Hepatocyte (in vitro differentiated cells): ENCODE results near the gene STK10. TPM values are rescaled to one million over a fixed set of nuclear protein-coding genes. Genes with fewer than 3 reads are reported as not detected.

Experiments
- DNase-seq: peaks from one replicate; pipeline ENCODE4 v3.0.0-alpha.2; 2016; ENCODE audit warnings: low spot score
- H2AFZ ChIP-seq: fragments of 200-600 bp; sonication (generic); 2 replicates; pipeline ENCODE4 v1.6.0; 2016; ENCODE audit warnings: antibody characterized with exemption, mild to moderate bottlenecking
- H3K27ac ChIP-seq: fragments of 200-600 bp; sonication (generic); 2 replicates; pipeline ENCODE4 v1.5.1; 2016; ENCODE audit warnings: mild to moderate bottlenecking
- H3K27me3 ChIP-seq: fragments of 200-600 bp; sonication (generic); 2 replicates; pipeline ENCODE4 v1.6.1; 2016
- H3K36me3 ChIP-seq: fragments of 200-600 bp; sonication (generic); replicated peaks from 2 replicates; pipeline ENCODE4 v1.5.1; 2016; ENCODE audit warnings: low read depth; ENCODE audit not compliant: insufficient read depth
- H3K4me1 ChIP-seq: fragments of 200-600 bp; sonication (generic); 2 replicates; pipeline ENCODE4 v1.5.1; 2016; ENCODE audit warnings: mild to moderate bottlenecking, moderate library complexity; ENCODE audit not compliant: insufficient read depth
- H3K4me2 ChIP-seq: fragments of 200-600 bp; sonication (generic); 2 replicates; pipeline ENCODE4 v1.6.0; 2016
- H3K4me3 ChIP-seq: fragments of 200-600 bp; sonication (generic); 2 replicates; pipeline ENCODE4 v1.5.1; 2016; ENCODE audit warnings: mild to moderate bottlenecking
- H3K79me2 ChIP-seq: fragments of 200-600 bp; sonication (generic); 2 replicates; pipeline ENCODE4 v1.6.0; 2017; ENCODE audit warnings: mild to moderate bottlenecking
- H3K9me2 ChIP-seq: fragments of 200-600 bp; sonication (generic); replicated peaks from 2 replicates; pipeline ENCODE4 v1.6.0; 2017; ENCODE audit warnings: mild to moderate bottlenecking; ENCODE audit not compliant: insufficient read depth
- H3K9me3 ChIP-seq: fragments of 200-600 bp; sonication (generic); 2 replicates; pipeline ENCODE4 v1.5.1; 2016; ENCODE audit warnings: low read depth, mild to moderate bottlenecking
- H4K20me1 ChIP-seq: fragments of 200-600 bp; sonication (generic); 2 replicates; pipeline ENCODE4 v1.6.0; 2016; ENCODE audit warnings: mild to moderate bottlenecking; ENCODE audit not compliant: insufficient read depth, poor library complexity, severe bottlenecking
- CTCF ChIP-seq: fragments of 200-600 bp; sonication (generic); IDR thresholded peaks from 2 replicates; pipeline ENCODE4 v1.5.1; 2016; ENCODE audit warnings: antibody characterized with exemption, mild to moderate bottlenecking; ENCODE audit not compliant: poor library complexity
- EZH2 ChIP-seq: fragments of 200-600 bp; sonication (generic); IDR thresholded peaks from 2 replicates; pipeline ENCODE4 v1.6.1; 2016; ENCODE audit warnings: antibody characterized with exemption, mild to moderate bottlenecking, borderline replicate concordance
- EZH2phosphoT487 ChIP-seq: fragments of 200-600 bp; sonication (generic); IDR thresholded peaks from one replicate; pipeline ENCODE4 v1.6.1; 2018; ENCODE audit warnings: antibody characterized with exemption, mild to moderate bottlenecking, low read depth, moderate library complexity; ENCODE audit not compliant: unreplicated experiment, severe bottlenecking
- WGBS: methylation state at CpG from one replicate; pipeline ENCODE4 v1.1.6; 2016; ENCODE audit warnings: low lambda C conversion rate; ENCODE audit errors: missing lambda C conversion rate; 5-methylcytosine and 5-hydroxymethylcytosine counted together
- polyA plus RNA-seq: library from polyadenylated mRNA; unstranded; fragments of >200 nt; fragmentation: Nextera tagmentation; extraction: Ambion mirVana; gene quantifications from 2 replicates; pipeline ENCODE4 v1.2.1, GENCODE V29; 2016
- total RNA-seq: library from RNA; depleted of rRNA; stranded (reverse); fragments of >200 nt; gene quantifications from 2 replicates; pipeline ENCODE4 v1.2.3, GENCODE V29; 2014

STK10 gene
- total and polyA plus RNA-seq, 2 experiments from 2014 or later: 11.3 to 19.3 TPM

GRCh38 chr5:172131690-172132089, 56.3 kb downstream of the STK10 start:
- Histone ChIP-seq H3K4me1 (no peaks in the 10 kb centered on the region), H3K27ac (no peak overlapping the region), H3K9me2 (no peaks in the 10 kb centered on the region), H3K27me3 (no peaks in the 10 kb centered on the region), H3K4me2 (no peak overlapping the region), H3K79me2 (peaks cover 7% of the 10 kb centered on the region), H3K4me3 (no peak overlapping the region), H3K9me3 (no peaks in the 10 kb centered on the region), H4K20me1 (no peaks in the 10 kb centered on the region), H2AFZ (no peak overlapping the region), H3K36me3 (no peaks in the 10 kb centered on the region)
- TF ChIP-seq EZH2phosphoT487: no peak
- TF ChIP-seq EZH2: no peak
- TF ChIP-seq CTCF: no peak
- WGBS: 98% methylated on average over 2 of the region's 2 CpGs
- no peak for DNase-seq

GRCh38 chr5:172129256-172129910, 58.6 kb downstream of the STK10 start:
- TF ChIP-seq EZH2 (no peak), EZH2phosphoT487 (no peak), CTCF (no peak)
- H3K4me2 ChIP-seq: no peak overlapping the region
- no peak overlapping the region for H3K27ac ChIP-seq

GRCh38 chr5:172127581-172127980, 60.4 kb downstream of the STK10 start:
- Histone ChIP-seq H3K9me2 (no peaks in the 10 kb centered on the region), H3K36me3 (no peaks in the 10 kb centered on the region), H3K4me1 (no peaks in the 10 kb centered on the region), H3K9me3 (no peaks in the 10 kb centered on the region), H3K27me3 (no peaks in the 10 kb centered on the region), H3K4me3 (no peak overlapping the region), H2AFZ (no peak overlapping the region), H3K27ac (no peak overlapping the region), H3K4me2 (no peak overlapping the region), H4K20me1 (no peaks in the 10 kb centered on the region), H3K79me2 (no peaks in the 10 kb centered on the region)
- no peak for DNase-seq
- TF ChIP-seq EZH2 (no peak), CTCF (no peak), EZH2phosphoT487 (no peak)
- 94% methylated on average over 5 of the region's 5 CpGs for WGBS

More at GRCh38 chr5:172129256-172129910, 58.6 kb downstream of the STK10 start:
- Histone ChIP-seq H3K36me3 (no peaks in the 10 kb centered on the region), H2AFZ (no peak overlapping the region), H3K9me3 (no peaks in the 10 kb centered on the region), H3K4me1 (no peaks in the 10 kb centered on the region), H3K79me2 (no peaks in the 10 kb centered on the region), H3K27me3 (no peaks in the 10 kb centered on the region), H4K20me1 (no peaks in the 10 kb centered on the region), H3K9me2 (no peaks in the 10 kb centered on the region), H3K4me3 (no peak overlapping the region)
- 95% methylated on average over 10 of the region's 10 CpGs for WGBS
- no peak for DNase-seq
